ENCODE data around the gene CBLN4. TPM values are rescaled to one million over a fixed set of nuclear protein-coding genes. Genes with fewer than 3 reads are reported as not detected.

Gene CBLN4
- total RNA-seq, 1 experiment from 2014 or later: not detected

DNA sequence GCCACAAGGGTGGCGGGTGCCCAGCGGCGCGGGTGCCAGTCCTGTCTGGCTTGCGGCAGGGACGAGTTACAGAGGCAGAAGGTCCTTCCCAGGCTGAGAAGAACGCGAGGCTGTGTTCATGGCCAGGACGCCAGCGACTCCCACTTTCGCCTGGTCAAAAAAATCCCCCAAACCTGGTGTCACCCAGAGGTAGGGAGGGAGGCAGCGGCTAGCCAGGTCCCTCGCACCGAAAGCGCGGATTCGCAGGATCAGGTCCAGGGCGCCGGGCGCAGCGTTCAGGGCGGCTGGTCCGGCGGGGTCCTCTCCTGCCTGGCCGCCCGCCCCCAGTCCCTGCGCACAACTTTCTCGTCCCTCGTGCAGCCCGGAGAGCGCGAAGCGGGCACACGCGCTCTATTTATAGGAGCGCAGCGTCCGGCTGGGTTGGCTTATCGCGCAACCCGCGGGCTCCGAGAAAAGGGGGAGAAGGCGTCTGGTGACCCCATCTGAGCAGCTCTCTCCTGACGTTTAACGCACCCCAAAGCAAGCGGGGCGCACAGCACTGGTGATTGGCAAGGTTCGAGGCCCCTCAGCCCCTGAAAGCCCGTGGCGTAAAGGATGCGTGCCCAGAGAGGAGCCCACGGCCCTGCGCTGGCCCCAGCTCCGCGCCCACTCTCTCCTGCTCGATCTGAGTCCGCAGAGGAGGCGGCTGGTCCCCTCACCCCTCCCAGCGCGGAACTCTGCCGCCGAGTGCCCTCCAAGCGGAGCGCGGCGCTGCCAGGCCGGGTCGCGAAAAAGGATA lies 519 bp downstream of the CBLN4 start:
- H3K9me2 ChIP-seq (ENCODE audit: insufficient read depth): no peaks in the 10 kb centered on the region
- DNase-seq (ENCODE audit: low read depth, low spot score): no peak
- no peak for TF ChIP-seq EGR1 (IDR thresholded peaks at IDR 0.05; ENCODE audit: low read depth)
- no peak for TF ChIP-seq ZFX (IDR thresholded peaks at IDR 0.05)
- TF ChIP-seq EZH2 (IDR thresholded peaks at IDR 0.05): no peak
- TF ChIP-seq ZNF274 (IDR thresholded peaks at IDR 0.05; ENCODE audit: low read depth, low read length): no peak
- TF ChIP-seq CEBPB (IDR thresholded peaks at IDR 0.05; ENCODE audit: low read depth): no peak
- no peak for TF ChIP-seq SIN3A (IDR thresholded peaks at IDR 0.05; ENCODE audit: low read depth)
- no peak for TF ChIP-seq RAD21 (IDR thresholded peaks at IDR 0.05; ENCODE audit: low read depth)
- no peak for TF ChIP-seq SRF (IDR thresholded peaks at IDR 0.05; ENCODE audit: low read depth)
- TF ChIP-seq EZH2phosphoT487 (IDR thresholded peaks at IDR 0.05; ENCODE audit: borderline replicate concordance): no peak
- TF ChIP-seq, protein P1, sequence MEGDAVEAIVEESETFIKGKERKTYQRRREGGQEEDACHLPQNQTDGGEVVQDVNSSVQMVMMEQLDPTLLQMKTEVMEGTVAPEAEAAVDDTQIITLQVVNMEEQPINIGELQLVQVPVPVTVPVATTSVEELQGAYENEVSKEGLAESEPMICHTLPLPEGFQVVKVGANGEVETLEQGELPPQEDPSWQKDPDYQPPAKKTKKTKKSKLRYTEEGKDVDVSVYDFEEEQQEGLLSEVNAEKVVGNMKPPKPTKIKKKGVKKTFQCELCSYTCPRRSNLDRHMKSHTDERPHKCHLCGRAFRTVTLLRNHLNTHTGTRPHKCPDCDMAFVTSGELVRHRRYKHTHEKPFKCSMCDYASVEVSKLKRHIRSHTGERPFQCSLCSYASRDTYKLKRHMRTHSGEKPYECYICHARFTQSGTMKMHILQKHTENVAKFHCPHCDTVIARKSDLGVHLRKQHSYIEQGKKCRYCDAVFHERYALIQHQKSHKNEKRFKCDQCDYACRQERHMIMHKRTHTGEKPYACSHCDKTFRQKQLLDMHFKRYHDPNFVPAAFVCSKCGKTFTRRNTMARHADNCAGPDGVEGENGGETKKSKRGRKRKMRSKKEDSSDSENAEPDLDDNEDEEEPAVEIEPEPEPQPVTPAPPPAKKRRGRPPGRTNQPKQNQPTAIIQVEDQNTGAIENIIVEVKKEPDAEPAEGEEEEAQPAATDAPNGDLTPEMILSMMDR (IDR thresholded peaks at IDR 0.05 in 2 of 3, conservative IDR thresholded peaks at IDR 0.05 in 1 of 3; ENCODE audit: borderline replicate concordance in 1 of 3, insufficient read depth in 1 of 3, low read depth in 2 of 3, low read length in 2 of 3): no peak
- no peak for TF ChIP-seq SP1 (IDR thresholded peaks at IDR 0.05; ENCODE audit: low read depth)
- TF ChIP-seq POLR2A (IDR thresholded peaks at IDR 0.05; ENCODE audit: borderline replicate concordance, extremely low read depth, insufficient read depth, insufficient read length): no peak
- TF ChIP-seq ELF1 (IDR thresholded peaks at IDR 0.05; ENCODE audit: borderline replicate concordance, low read depth): no peak
- TF ChIP-seq YY1 (IDR thresholded peaks at IDR 0.05; ENCODE audit: extremely low read depth, insufficient replicate concordance, low read depth, low read length): no peak
- TF ChIP-seq FOSL1 (IDR thresholded peaks at IDR 0.05; ENCODE audit: low read depth): no peak
- TF ChIP-seq, protein P2, sequence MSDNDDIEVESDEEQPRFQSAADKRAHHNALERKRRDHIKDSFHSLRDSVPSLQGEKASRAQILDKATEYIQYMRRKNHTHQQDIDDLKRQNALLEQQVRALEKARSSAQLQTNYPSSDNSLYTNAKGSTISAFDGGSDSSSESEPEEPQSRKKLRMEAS (IDR thresholded peaks at IDR 0.05): no peak
- TF ChIP-seq JUND (IDR thresholded peaks at IDR 0.05): no peak
- TF ChIP-seq, protein P3, sequence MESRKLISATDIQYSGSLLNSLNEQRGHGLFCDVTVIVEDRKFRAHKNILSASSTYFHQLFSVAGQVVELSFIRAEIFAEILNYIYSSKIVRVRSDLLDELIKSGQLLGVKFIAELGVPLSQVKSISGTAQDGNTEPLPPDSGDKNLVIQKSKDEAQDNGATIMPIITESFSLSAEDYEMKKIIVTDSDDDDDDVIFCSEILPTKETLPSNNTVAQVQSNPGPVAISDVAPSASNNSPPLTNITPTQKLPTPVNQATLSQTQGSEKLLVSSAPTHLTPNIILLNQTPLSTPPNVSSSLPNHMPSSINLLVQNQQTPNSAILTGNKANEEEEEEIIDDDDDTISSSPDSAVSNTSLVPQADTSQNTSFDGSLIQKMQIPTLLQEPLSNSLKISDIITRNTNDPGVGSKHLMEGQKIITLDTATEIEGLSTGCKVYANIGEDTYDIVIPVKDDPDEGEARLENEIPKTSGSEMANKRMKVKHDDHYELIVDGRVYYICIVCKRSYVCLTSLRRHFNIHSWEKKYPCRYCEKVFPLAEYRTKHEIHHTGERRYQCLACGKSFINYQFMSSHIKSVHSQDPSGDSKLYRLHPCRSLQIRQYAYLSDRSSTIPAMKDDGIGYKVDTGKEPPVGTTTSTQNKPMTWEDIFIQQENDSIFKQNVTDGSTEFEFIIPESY (IDR thresholded peaks at IDR 0.05; ENCODE audit: extremely low read depth, insufficient replicate concordance, low read length): no peak
- TF ChIP-seq, protein P4, sequence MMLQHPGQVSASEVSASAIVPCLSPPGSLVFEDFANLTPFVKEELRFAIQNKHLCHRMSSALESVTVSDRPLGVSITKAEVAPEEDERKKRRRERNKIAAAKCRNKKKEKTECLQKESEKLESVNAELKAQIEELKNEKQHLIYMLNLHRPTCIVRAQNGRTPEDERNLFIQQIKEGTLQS (IDR thresholded peaks at IDR 0.05): no peak
- TF ChIP-seq, protein P5, sequence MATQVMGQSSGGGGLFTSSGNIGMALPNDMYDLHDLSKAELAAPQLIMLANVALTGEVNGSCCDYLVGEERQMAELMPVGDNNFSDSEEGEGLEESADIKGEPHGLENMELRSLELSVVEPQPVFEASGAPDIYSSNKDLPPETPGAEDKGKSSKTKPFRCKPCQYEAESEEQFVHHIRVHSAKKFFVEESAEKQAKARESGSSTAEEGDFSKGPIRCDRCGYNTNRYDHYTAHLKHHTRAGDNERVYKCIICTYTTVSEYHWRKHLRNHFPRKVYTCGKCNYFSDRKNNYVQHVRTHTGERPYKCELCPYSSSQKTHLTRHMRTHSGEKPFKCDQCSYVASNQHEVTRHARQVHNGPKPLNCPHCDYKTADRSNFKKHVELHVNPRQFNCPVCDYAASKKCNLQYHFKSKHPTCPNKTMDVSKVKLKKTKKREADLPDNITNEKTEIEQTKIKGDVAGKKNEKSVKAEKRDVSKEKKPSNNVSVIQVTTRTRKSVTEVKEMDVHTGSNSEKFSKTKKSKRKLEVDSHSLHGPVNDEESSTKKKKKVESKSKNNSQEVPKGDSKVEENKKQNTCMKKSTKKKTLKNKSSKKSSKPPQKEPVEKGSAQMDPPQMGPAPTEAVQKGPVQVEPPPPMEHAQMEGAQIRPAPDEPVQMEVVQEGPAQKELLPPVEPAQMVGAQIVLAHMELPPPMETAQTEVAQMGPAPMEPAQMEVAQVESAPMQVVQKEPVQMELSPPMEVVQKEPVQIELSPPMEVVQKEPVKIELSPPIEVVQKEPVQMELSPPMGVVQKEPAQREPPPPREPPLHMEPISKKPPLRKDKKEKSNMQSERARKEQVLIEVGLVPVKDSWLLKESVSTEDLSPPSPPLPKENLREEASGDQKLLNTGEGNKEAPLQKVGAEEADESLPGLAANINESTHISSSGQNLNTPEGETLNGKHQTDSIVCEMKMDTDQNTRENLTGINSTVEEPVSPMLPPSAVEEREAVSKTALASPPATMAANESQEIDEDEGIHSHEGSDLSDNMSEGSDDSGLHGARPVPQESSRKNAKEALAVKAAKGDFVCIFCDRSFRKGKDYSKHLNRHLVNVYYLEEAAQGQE (IDR thresholded peaks at IDR 0.05; ENCODE audit: low read depth): no peak
- no peak overlapping the region for H3K27ac ChIP-seq (ENCODE audit: low read depth, low read length)
- H3K79me2 ChIP-seq (ENCODE audit: insufficient read depth, low read length): no peaks in the 10 kb centered on the region
- H3K9me3 ChIP-seq (ENCODE audit: control insufficient read depth in 1 of 2, insufficient read depth in 1 of 2, low read depth in 1 of 2, low read length in 2 of 2): peaks cover 4 to 10% of the 10 kb centered on the region in 2 experiments; a peak in 2 of 4 replicates
- H3K4me2 ChIP-seq (ENCODE audit: low read length): no peak overlapping the region
- BruUV-seq (replicated peaks): no TSS peak
- H3K4me3 ChIP-seq (replicated peaks in 1 of 2; ENCODE audit: low read depth in 1 of 2, low read length in 2 of 2): no peak overlapping the region
- H3K9ac ChIP-seq (ENCODE audit: low read length): no peak overlapping the region
- intact Hi-C loops (cut with micrococcal nuclease): no loop called here
- no peaks in the 10 kb centered on the region for H3K27me3 ChIP-seq (ENCODE audit: insufficient read depth, low read length)
- ChIA-PET CTCF (no interaction called here), POLR2A (no interaction called here), RAD21 (ENCODE audit: low non-redundant PET in 1 of 2, low total read pairs in 2 of 2, uncharacterized antibody in 2 of 2, unreplicated experiment in 2 of 2) (no interaction called here)
- H3K36me3 ChIP-seq (ENCODE audit: control insufficient read depth in 1 of 2, insufficient read depth in 2 of 2, low read length in 2 of 2): no peaks in the 10 kb centered on the region
- no peak overlapping the region for H2AFZ ChIP-seq (ENCODE audit: low read depth, low read length, poor library complexity, severe bottlenecking)
- H4K20me1 ChIP-seq (ENCODE audit: insufficient read depth): no peaks in the 10 kb centered on the region
- no peak for ATAC-seq
- no peaks in the 10 kb centered on the region for H3K4me1 ChIP-seq (ENCODE audit: control insufficient read depth in 1 of 2, insufficient read depth in 2 of 2, low read length in 2 of 2)

Data from HCT116 (cell line).